Activated CD8-positive, alpha-beta memory T cell treated with anti-CD3 and anti-CD28 coated beads, Interleukin-2, amount 10 ng/mL, durations not matched to agents 7 days and 5 days (primary cell): ENCODE measurements around the gene DOK7. TPM values are rescaled to one million over a fixed set of nuclear protein-coding genes. Genes with fewer than 3 reads are reported as not detected.
"Not testable (repeated sequence)": the region's sequence is repeated elsewhere in the genome, so short reads cannot be mapped to it uniquely, and the experiment has no call there.

Experiments used
- ATAC-seq: fragments of 150-1000 bp; cut with Tn5 transposase; one replicate; pipeline ENCODE4 v1.10.0; 2021; ENCODE audit warnings: moderate library complexity
- CTCF ChIA-PET: fragments of 350-600 bp; sonication (Branson Sonifier 250); formaldehyde crosslinking; loops from one replicate; lab custom pipeline; 2021; ENCODE audit warnings: antibody characterized with exemption; lab: Charles Lee
- DNase-seq: peaks from one replicate; pipeline ENCODE4 v3.0.0-alpha.2; 2020
- H3K27ac Mint-ChIP-seq: one replicate; pipeline ENCODE4 v1.8.0; 2021; ENCODE audit warnings: mild to moderate bottlenecking, mixed read lengths
- H3K27me3 Mint-ChIP-seq: one replicate; pipeline ENCODE4 v1.8.0; 2021; ENCODE audit warnings: mixed read lengths
- H3K36me3 Mint-ChIP-seq: one replicate; pipeline ENCODE4 v1.8.0; 2021; ENCODE audit warnings: mild to moderate bottlenecking, mixed read lengths
- H3K4me1 Mint-ChIP-seq: one replicate; pipeline ENCODE4 v1.8.0; 2021; ENCODE audit warnings: mixed read lengths
- H3K4me3 Mint-ChIP-seq: one replicate; pipeline ENCODE4 v1.8.0; 2021; ENCODE audit warnings: mild to moderate bottlenecking, moderate library complexity, mixed read lengths
- H3K9me3 Mint-ChIP-seq: one replicate; pipeline ENCODE4 v1.8.0; 2022; ENCODE audit warnings: low read depth, mixed read lengths
- total RNA-seq, 2 experiments: library from RNA; stranded (reverse); gene quantifications; one replicate each; pipeline ENCODE4 v1.2.3, GENCODE V29; 2021

Gene DOK7
- total RNA-seq, 2 experiments from 2014 or later, result not detected

GRCh38 chr4:3449574-3450534 lies 13.3 kb upstream of the DOK7 start:
- CTCF ChIA-PET, result no interaction called here
- Mint-ChIP-seq H3K27me3 (peaks cover 6% of the 10 kb centered on the region), H3K36me3 (no peaks in the 10 kb centered on the region), H3K9me3 (no peaks in the 10 kb centered on the region), H3K27ac (no peak overlapping the region), H3K4me1 (no peaks in the 10 kb centered on the region), H3K4me3 (no peak overlapping the region)
- ATAC-seq, result no peak
- no peak for DNase-seq

GRCh38 chr4:3450643-3451042 lies 12.5 kb upstream of the DOK7 start:
- CTCF ChIA-PET, result no interaction called here

GRCh38 chr4:3451956-3452355 lies 11.2 kb upstream of the DOK7 start:
- H3K4me1 Mint-ChIP-seq, result no peaks in the 10 kb centered on the region
- no peaks in the 10 kb centered on the region for H3K9me3 Mint-ChIP-seq
- ATAC-seq (no peak), DNase-seq (no peak)
- no peaks in the 10 kb centered on the region for H3K36me3 Mint-ChIP-seq
- H3K4me3 Mint-ChIP-seq, result no peak overlapping the region
- CTCF ChIA-PET, result interaction anchor here (1.1 to 1.7 kb wide), 3 partner anchors 9 to 345 kb away, joined by 3 to 4 read pairs (median 4); no protein-coding TSS in a partner anchor
- peaks cover 6% of the 10 kb centered on the region for H3K27me3 Mint-ChIP-seq
- H3K27ac Mint-ChIP-seq, result no peak overlapping the region

More at GRCh38 chr4:3450643-3451042, 12.5 kb upstream of the DOK7 start:
- H3K4me1 Mint-ChIP-seq, result no peaks in the 10 kb centered on the region
- peaks cover 6% of the 10 kb centered on the region for H3K27me3 Mint-ChIP-seq
- no peaks in the 10 kb centered on the region for H3K36me3 Mint-ChIP-seq
- ATAC-seq (no peak), DNase-seq (no peak)
- H3K9me3 Mint-ChIP-seq, result no peaks in the 10 kb centered on the region
- H3K27ac Mint-ChIP-seq, result no peak overlapping the region
- no peak overlapping the region for H3K4me3 Mint-ChIP-seq

DNA sequence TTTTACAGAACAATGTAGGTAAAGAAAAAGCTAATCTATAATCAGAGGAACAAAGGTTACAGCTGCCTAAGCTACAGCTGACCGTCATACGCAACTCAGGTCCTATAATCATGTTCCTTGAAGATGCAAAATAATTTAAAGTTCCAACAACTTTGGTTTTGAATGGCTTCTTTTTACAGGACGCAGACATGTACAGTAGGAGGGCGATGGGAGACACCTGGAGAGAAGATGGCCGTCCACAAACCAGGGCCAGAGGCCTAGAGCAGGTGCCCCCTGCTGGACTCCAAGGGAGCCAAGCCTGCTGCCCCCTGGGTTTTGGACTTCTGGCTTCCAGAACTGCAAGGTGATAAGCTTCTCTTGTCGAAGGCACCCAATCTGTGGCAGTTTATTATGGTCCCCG lies 10.7 kb upstream of the DOK7 start:
- Mint-ChIP-seq H3K4me1 (no peaks in the 10 kb centered on the region), H3K9me3 (no peaks in the 10 kb centered on the region), H3K27ac (no peak overlapping the region), H3K36me3 (no peaks in the 10 kb centered on the region), H3K4me3 (no peak overlapping the region), H3K27me3 (peaks cover 6% of the 10 kb centered on the region)
- CTCF ChIA-PET, result interaction anchor here (1.1 to 1.7 kb wide), 3 partner anchors 9 to 345 kb away, joined by 3 to 4 read pairs (median 4); no protein-coding TSS in a partner anchor
- no peak for ATAC-seq
- DNase-seq, result no peak

DNA sequence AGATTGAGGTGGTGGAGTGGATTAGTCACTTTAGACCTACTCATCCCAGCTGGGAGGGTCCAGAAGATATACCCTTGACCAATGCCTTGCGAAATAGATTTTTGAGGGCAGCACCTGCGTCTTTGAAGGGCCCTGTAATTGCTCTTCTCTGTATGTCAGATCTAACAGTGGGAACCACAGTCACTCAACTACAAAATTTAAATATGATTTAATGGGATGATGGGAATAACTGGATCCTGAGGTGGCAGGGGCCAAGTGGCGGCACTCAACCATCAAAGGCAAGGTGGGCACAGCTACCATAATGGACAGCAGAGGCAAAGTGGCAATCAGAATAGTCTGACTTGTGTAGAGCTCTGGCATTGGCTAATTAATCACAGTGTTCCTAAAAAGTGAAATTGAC lies 7.5 kb upstream of the DOK7 start:
- H3K9me3 Mint-ChIP-seq, ATAC-seq, H3K27me3 Mint-ChIP-seq, H3K27ac Mint-ChIP-seq, H3K4me3 Mint-ChIP-seq, H3K4me1 Mint-ChIP-seq, DNase-seq, H3K36me3 Mint-ChIP-seq, CTCF ChIA-PET: not testable (repeated sequence)

DNA sequence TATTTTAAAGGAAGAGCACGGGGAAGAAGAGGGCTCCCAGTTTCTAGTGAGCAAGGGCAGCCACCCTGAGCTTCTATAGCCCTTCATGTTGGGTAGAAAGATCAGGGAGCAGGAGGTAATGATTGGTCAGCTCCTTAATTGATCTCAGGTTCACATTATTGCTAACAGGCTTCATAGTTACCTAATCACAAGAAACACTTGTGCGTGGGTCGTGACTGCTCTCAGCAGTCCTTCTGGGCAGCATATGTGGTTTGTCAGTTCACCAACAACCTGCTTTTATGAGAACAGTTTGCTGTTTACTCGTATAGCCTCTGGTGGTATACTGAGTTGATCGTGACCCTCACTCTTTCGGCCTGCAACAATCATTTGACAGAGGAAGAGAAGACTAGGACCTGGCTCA lies 4.7 kb upstream of the DOK7 start:
- Mint-ChIP-seq H3K9me3 (no peaks in the 10 kb centered on the region), H3K27ac (no peak overlapping the region), H3K36me3 (no peaks in the 10 kb centered on the region), H3K27me3 (peaks cover 17% of the 10 kb centered on the region), H3K4me3 (no peak overlapping the region), H3K4me1 (no peaks in the 10 kb centered on the region)
- CTCF ChIA-PET, result no interaction called here
- ATAC-seq (no peak), DNase-seq (no peak)

DNA sequence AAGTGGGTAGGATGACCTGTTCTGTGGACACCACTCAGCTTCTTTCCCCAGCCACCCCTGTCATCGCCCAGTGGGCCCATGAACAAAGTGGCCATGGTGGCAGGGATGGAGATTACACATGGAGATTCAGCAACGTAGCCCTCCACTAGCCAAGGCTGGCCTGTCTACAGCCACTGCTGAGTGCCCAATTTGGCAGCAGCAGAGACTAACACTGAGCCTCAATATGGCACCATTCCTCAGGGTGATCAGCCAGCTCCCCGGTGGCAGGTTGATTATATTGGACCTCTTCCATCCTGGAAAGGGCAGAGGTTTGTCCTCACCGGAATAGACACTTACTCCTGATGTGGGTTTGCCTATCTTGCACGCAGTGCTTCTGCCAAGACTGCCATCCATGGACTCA lies 4.0 kb upstream of the DOK7 start:
- H3K4me1 Mint-ChIP-seq, DNase-seq, CTCF ChIA-PET, ATAC-seq, H3K9me3 Mint-ChIP-seq, H3K36me3 Mint-ChIP-seq, H3K27ac Mint-ChIP-seq, H3K4me3 Mint-ChIP-seq: not testable (repeated sequence)
- H3K27me3 Mint-ChIP-seq, result peaks cover 11% of the 10 kb centered on the region

DNA sequence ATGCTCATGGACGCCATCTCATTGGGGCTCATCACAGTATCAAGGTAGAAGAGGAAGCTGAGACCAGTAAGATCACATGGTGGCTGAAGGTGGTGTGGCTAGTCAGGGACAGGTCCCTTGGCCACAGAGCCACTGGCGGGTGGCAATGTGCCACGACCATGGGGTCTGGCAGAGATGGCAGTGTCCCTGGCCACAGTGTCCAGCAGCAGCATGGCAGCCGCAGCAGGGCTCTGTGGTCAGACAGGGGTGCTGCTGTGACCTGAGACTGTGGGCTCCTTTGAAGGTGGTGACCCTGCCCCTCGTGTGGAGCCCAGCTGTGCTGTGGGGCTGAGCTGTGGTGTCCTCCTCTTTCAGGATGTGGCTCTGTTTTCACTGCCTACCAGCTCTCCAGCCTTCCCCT lies 2.2 kb upstream of the DOK7 start:
- CTCF ChIA-PET, result interaction anchor here (1.1 kb wide), 1 partner anchor 17 kb away, joined by 3 read pairs; no protein-coding TSS in a partner anchor
- no peak for DNase-seq
- Mint-ChIP-seq H3K27ac (no peak overlapping the region), H3K4me3 (no peak overlapping the region), H3K27me3 (peaks cover 15% of the 10 kb centered on the region), H3K9me3 (no peaks in the 10 kb centered on the region), H3K4me1 (no peaks in the 10 kb centered on the region), H3K36me3 (no peaks in the 10 kb centered on the region)
- ATAC-seq, result peak; percentile 30

DNA sequence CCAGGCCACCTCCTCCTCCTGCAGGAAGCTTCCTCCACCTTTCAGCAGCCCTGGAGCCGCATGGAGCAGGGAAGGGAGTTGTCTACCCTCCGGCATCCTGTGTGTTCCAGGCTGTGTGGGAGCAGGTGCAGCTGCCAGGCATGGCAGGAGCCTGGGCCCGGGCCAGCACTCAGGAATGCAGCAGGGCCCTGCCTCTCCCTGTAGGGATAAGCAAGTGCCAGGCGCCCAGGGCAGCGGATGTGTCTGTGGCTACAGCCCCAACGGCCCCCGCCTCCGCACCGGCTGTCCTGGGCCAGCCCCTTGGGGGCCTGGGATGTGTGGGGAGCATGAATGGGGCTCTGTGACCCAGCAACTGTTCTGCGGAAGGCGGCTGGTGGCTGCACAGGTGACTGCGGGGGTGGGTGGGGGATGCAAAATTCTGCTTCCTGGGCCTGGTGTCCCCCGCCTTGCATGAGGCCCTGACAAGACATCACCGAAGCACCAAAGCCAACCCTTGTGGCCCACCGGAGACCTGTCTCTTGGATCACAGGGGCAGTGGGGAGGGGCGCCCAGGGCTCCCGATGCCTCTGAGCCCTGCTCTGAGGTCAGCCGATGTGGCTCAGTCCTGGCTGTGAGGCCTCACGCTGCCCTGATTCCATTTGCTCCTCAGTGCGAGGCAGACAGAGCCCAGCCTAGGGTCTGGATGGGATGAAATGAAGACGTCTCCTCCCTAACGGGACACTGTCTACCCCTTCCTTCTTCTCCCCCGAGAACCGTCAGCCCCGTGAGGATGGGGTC lies 1.4 kb upstream of the DOK7 start:
- Mint-ChIP-seq H3K9me3 (no peaks in the 10 kb centered on the region), H3K36me3 (no peaks in the 10 kb centered on the region), H3K4me1 (no peaks in the 10 kb centered on the region), H3K27me3 (peaks cover 15% of the 10 kb centered on the region), H3K27ac (no peak overlapping the region), H3K4me3 (no peak overlapping the region)
- DNase-seq (no peak), ATAC-seq (no peak)
- CTCF ChIA-PET, result interaction anchor here (1.1 kb wide), 1 partner anchor 18 kb away, joined by 3 read pairs; no protein-coding TSS in a partner anchor

DNA sequence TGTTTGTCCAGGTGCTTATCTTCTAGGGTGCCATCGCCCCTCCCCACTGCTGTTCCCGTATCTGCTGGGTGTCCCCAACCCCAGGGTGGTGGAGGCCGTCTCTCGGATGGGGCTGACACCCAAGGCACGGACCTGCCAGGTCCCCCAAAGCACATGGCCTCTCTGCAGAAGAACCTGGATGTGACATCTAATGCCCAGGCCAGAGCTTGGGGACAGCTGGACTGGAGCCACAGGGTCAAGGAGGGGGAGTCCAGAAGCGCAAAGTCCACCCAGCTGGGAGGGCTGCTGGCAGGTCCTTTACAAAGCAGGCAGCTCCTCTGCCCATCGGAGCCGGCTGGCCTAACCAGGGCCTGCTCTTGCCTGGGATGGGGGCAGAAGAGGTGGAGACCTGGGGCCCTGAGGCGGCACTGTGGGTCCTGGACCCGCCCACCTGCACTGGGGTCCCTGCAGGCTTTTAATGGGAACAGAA lies 751 bp upstream of the DOK7 start:
- Mint-ChIP-seq H3K4me3 (no peak overlapping the region), H3K9me3 (no peaks in the 10 kb centered on the region), H3K27ac (no peak overlapping the region), H3K36me3 (no peaks in the 10 kb centered on the region), H3K4me1 (no peaks in the 10 kb centered on the region), H3K27me3 (peaks cover 15% of the 10 kb centered on the region)
- CTCF ChIA-PET, result no interaction called here
- no peak for DNase-seq
- no peak for ATAC-seq

DNA sequence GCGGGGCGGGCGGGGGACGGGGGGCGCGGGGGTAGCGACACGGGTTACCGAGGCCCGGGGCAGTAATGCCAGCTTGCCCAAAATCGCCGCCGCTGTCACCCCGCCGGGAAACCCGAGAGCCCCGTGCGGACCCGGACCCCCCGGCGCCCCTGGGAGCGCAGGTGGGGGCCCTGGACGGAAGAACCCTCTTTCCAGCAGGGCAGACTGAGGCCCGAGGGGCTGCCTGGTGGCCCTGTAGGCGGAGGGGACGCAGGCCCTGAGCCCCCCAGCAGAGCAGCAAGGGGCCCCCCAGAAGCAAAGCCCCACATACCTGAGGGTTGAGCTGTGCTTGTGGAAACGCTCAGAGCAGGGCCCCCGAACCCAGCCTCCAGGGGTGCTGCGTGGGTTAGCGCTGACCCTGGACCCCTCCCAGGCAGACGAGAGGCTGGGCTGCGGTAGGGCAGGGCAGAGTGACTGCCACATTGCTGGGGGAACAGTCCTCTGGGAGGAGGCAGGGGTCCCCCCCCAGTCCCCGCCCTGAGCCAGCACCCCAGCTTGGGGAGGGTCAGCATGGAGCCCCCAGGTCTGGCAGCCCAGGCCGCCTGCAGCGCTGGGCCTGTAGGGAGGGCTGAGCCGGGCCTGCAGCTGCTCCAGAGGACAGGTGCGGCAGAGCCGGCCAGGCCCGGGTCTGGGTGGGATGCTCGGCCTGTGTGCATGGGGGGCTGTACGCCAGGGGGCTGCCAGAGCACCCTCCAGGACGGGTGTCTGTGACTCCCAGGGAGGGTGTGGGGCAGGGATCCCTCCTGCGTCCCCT lies 646 bp downstream of the DOK7 start:
- Mint-ChIP-seq H3K9me3 (no peaks in the 10 kb centered on the region), H3K4me3 (no peak overlapping the region), H3K27me3 (peaks cover 15% of the 10 kb centered on the region), H3K4me1 (no peaks in the 10 kb centered on the region), H3K27ac (no peak overlapping the region), H3K36me3 (no peaks in the 10 kb centered on the region)
- no peak for ATAC-seq
- CTCF ChIA-PET, result interaction anchor here (1.0 kb wide), 1 partner anchor 344 kb away, joined by 3 read pairs; no protein-coding TSS in a partner anchor
- DNase-seq, result no peak

DNA sequence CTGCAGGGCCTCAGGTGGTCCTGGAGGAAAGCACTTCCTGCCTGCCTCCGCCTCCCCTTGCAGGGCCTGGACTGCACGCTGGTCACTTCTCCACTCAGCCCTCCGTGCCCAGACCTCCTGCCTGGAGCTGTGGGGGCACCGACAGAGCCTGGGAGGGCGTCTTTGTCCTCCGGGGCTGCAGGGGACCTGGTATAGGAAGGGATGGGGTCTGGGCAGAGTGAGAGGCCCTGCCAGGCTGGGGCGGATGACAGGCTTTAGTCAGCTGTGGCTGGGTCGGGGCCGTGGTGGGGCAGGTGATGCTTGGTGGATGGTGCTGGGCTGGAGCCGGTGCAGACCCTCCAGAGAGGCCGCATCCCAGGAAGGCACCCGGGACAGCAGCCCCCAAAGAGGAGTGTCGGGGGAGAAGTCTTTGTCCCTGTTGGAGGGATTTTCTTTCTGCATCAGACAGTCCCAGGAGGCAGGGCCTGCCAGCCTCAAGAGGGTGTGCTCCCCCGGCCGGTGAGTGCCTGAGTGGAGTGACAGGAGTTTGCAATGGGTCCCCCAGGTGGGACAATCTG lies 1.3 kb downstream of the DOK7 start:
- H3K36me3 Mint-ChIP-seq, result no peaks in the 10 kb centered on the region
- H3K4me1 Mint-ChIP-seq, result no peaks in the 10 kb centered on the region
- CTCF ChIA-PET, result no interaction called here
- H3K27ac Mint-ChIP-seq, result no peak overlapping the region
- no peaks in the 10 kb centered on the region for H3K9me3 Mint-ChIP-seq
- ATAC-seq, result no peak
- H3K27me3 Mint-ChIP-seq, result peaks cover 15% of the 10 kb centered on the region
- H3K4me3 Mint-ChIP-seq, result no peak overlapping the region
- DNase-seq, result no peak
